M059J (cell line): Measurements from ENCODE around the gene FN1. TPM values are rescaled to one million over a fixed set of nuclear protein-coding genes. Genes with fewer than 3 reads are reported as not detected.

Experiments used
- DNase-seq: peaks from one replicate; pipeline ENCODE4 v3.0.0-alpha.2; 2012; ENCODE audit warnings: low read depth
- total RNA-seq: library from RNA; depleted of rRNA; stranded (reverse); fragments of >200 nt; shearing (Covaris generic); gene quantifications from 2 replicates; pipeline ENCODE4 v1.2.3, GENCODE V29; 2014

The FN1 gene
- total RNA-seq, 1 experiment from 2014 or later: 990 TPM

DNA sequence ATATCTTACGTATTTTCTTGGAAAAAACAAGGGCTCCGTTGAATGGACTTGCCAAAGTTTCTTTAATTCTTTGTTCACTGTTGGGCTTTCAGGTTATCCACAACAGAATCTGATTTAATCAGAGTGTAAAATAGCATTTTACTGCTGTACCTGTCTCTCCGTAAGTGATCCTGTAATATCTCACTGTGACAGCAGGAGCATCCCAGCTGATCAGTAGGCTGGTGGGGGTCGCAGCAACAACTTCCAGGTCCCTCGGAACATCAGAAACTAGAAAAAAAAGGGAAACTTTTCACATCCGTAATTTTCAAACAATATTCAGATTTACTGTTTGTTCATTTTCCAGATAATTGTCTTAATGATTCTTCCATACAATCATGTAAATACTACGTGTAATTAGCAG lies 51.2 kb downstream of the FN1 start:
- no peak for DNase-seq

DNA sequence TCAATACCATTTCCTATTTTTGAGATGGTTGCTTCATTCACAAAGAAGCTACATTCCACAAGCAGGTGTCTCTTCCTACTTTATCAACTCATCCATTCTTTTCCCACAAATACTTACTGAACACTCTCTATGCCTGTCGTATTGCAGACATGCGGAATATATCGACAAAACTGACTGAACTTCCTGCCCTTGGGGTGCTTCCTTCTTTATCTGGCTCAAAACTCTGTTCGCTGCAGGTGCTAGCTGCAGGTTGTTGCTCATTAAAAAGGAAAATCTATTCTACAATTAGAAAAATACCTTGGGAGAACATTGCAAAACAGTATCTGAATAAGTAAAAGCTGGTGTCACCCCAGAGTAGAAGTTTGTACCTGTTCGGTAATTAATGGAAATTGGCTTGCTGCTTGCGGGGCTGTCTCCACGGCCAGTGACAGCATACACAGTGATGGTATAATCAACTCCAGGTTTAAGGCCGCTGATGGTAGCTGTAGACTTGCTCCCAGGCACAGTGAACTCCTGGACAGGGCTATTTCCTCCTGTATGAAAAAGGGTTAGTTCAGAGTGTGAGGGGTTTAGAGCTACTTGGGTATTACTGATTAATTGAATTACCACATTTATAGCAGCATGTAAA lies 52.1 kb downstream of the FN1 start:
- no peak for DNase-seq

DNA sequence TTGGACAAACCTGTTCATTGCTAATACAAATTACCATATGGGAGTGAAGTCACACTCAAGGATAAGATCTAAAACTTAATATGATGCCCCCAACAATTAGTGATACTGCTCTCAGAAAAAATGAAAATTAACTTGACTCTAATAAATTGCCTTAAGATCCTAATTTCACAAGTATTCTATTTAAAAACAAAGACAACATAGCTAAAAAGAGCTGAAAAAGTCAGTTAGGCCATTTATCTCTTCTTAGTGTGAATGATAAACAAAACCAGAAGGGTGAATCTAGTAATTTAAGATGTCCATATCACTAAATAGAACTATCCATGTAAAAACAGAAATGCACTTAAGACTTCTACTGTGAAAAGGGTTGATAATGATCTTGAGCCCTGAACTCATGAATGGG lies 53.4 kb downstream of the FN1 start:
- DNase-seq: no peak

DNA sequence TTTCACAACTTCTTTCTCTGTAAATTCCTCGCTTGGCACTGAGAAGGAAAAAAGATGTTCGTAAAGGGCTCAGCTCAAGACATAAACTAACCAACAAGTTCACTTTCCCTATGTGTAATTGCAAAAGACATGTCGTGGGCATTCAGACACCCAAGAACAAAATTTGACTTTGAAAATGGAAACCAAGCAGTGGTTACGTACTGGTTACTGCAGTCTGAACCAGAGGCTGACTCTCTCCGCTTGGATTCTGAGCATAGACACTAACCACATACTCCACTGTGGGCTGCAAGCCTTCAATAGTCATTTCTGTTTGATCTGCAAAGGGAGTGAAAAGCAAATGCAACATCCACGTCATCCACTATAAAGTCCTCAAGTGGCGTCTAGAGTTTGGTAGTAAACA lies 53.9 kb downstream of the FN1 start:
- no peak for DNase-seq

DNA sequence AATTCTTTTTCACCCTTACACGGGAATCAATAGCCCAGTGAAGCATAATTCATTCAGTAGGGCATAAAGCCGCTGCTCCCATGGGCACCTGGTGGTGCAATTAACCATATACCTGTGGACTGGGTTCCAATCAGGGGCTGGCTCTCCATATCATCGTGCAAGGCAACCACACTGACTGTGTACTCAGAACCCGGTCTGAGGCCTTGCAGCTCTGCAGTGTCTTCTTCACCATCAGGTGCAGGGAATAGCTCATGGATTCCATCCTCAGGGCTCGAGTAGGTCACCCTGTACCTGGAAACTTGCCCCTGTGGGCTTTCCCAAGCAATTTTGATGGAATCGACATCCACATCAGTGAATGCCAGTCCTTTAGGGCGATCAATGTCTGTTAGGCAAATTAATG lies 55.2 kb downstream of the FN1 start:
- DNase-seq: no peak

DNA sequence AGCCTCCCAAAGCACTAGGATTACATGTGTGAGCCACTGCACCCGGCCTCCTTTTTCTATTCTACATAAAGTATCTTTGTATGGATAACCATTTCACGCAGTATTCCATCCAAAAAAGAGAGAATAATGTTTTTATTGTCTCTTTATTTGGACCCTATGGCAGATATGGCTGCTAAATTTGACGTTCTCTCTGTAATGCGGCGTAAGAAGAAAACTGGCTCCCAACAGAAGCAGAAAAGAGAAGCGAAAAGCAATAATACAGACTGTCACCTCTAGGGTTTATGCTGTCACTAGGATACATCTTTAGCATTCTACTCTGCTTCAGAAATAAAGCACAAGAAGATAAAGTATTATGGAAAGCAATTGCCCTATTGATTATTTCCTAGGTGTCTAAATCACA lies 55.9 kb downstream of the FN1 start:
- no peak for DNase-seq

DNA sequence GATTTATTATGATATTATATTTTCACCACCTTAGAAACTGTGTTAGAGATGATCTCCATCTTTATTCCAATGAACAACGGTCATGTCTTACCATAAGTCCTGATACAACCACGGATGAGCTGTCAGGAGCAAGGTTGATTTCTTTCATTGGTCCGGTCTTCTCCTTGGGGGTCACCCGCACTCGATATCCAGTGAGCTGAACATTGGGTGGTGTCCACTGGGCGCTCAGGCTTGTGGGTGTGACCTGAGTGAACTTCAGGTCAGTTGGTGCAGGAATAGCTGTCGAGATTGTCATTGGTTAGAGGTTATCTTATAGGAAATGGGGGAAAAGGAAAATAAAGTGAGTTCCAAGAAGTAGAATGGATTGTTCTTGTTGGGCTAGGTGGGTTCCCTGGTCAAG lies 56.8 kb downstream of the FN1 start:
- DNase-seq: no peak

DNA sequence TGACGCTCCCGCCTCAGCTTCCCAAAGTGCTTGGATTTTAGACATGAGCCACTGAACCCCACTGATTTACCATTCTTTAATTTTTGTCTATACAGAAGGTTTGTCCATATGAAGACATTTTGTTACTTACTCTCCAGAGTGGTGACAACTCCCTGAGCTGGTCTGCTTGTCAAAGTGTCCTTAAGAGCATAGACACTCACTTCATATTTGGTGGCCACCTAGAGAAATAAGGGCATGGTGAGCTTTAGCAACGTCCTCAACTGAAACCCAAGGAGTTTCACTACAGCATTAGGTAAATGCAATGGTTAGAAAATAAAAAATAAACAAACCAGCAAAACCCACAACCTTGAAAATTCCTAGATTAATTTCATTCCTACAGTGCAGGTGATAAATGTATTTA lies 57.8 kb downstream of the FN1 start:
- DNase-seq: no peak

DNA sequence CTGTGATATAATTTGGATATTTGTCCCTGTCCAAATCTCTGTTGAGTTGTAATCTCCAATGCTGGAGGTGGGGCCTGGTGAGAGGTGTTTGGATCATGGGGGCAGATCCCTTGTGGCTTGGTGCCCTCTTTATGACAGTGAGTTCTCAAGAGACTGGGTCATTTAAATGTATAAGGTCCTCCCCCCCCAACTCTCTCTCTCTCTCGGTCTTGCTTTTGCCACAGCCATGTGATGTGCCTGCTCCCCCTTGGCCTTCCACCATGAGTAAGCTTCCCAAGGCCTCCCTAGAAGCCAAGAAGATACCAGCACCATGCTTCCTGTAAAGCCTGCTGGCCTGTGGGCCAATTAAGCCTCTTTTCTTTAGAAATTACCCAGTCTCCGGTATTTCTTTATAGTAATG lies 58.6 kb downstream of the FN1 start:
- no peak for DNase-seq

DNA sequence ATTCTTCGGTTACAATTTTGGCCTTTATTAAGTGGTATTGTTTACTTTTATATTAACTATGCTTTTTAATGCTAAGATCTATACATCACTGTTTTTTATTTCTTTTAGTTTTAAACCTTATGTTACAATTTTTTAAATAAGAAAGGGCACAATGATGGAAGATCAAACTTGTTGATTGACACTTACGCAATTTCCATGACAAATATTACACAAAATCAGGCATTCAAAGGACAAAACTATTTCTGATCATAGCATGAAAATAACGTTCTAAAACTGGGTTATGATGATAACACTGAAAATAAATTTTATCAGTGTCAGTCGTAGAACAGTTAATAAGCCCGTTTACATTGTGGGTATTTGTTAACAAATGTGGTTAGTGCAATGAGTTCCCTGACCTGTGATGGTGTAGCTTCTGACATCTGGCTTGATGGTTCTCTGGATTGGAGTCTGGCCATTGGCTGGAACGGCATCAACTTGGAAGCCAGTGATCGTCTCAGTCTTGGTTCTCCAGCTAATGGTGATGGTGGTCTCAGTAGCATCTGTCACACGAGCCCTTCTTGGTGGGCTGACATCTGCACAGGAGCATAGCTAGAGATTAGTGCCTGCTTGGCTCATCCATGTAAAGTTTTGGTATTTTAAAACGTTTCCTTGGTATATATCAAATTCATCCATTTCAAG lies 59.6 kb downstream of the FN1 start:
- no peak for DNase-seq

DNA sequence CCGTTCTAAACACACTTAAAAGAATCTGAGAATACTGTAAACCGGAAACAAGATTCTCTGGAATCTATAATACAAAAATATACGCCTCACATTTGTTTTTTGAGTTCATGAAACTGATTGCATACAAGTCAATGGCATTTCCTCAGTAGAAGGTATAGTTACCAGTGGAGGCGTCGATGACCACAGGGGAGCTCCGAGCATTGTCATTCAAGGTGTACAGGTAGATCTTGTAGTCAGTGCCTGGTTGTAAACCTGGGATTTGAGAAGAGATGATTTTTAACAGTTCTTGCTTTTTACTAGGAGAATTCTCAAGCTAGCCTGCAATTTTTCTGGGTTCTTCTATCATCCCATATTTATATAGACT lies 60.4 kb downstream of the FN1 start:
- DNase-seq: no peak

DNA sequence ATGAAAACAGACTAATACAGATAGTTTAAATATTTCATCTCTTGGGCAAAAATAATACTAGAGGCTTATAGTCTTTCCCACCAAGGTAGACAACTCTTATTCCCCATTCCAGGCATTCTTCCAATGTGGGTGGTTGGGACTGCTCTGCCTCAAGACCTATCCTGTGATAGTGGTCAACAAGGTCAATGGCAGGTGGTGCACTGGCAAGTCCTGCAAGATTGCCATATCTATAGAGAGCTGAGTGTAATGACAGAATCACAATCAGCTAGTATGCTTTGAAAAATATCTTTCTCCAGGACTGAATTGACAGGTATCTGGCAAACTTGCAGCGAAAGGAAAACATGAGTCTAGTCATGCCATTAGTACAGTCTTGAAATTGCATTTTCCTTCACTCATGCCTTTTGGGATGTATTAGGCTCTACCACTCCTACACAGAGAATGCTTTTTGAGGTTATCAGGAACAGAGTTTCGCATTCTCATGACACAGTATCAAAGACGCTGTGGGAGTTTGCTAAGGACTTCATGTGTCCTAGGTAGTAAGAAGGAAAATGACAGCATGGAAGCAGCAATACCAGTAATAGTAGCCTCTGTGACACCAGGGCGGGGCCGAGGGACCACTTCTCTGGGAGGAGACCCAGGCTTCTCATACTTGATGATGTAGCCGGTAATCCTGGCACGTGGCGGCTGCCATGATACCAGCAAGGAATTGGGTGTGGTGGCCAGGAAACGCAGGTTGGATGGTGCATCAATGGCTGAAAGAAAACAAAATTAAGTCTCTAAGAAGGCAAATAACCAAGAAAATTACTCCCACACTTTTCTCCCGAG lies 61.0 kb downstream of the FN1 start:
- no peak for DNase-seq

DNA sequence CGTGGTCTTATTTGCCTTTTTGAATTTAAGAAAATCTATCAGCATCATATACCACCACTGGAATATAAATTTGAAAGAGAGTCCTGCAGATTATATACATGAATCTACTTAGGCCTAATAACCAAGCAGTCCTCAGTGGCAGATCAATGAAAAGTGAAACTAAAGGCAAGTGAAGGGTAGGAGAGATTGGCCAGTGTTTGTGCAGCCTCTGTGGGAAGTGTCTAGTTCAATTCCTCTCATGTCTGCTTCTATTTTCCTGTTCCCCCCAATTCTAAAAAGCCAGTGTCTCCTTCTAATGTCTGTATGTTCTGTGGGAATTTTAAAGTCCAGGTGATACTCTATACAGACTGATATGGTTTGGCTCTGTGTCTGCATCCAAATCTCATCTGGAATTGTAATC lies 61.9 kb downstream of the FN1 start:
- DNase-seq: no peak

DNA sequence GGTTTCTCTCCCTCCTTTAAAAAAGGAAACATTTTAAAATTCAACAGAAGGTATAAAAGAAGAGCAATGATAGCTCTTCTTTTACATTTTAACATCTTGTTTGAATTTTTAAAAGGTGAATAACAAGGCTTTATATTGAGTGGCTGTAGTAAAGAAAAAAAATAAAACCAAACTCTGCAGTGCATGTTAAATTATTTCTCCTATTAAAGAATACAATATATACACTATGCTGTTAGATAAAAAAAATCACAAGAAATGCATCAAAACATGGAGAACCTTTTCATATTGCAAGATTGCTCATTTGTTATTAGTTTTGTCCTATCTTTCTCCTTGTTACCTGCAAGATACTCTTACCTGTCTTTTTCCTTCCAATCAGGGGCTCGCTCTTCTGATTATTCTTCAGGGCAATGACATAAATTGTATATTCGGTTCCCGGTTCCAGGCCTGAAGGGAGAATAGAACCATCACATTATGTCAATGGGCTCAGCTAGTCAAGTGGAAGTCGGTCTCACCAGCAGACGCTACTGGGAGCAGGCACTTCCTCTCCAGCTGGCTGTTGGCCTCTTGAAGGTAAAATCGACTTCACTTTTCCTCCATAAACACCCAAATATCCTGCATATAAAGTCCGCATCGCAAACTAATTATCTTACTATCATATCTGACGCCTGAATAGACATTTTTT lies 62.8 kb downstream of the FN1 start:
- DNase-seq: no peak

DNA sequence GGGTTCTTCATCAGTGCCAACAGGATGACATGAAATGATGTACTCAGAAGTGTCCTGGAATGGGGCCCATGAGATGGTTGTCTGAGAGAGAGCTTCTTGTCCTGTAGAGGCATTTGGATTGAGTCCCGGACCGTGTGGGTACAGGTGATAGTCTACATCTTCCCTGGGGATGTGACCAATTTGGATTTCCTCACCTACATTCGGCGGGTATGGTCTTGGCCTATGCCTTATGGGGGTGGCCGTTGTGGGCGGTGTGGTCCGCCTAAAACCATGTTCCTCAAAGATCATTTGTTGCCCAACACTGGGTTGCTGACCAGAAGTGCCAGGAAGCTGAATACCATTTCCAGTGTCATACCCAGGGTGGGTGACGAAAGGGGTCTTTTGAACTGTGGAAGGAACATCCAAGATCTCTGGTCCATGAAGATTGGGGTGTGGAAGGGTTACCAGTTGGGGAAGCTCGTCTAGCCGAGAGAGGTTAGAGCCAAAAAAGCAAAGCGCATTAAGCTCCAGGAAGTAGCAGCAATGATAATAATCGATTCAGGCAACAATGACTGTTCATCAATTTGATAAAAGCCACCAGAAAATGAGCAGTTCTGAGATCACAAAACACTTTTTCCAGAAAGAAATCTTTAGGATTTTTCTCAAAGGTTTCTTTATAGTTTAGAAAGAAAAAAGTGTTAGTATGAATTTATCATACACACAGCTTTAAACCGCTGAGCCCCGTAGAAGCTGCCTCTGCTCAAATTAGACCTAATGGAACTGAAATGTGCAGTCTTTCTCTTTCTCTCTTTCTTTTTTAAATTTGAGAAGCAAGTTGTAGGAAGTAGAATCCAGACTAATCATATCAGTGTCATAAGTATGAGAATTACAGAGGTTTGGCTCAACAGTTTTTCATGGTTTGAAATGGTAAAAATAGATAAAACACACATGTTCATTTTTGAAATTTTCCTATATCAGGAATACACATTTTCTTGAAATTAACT lies 63.7 kb downstream of the FN1 start:
- no peak for DNase-seq

DNA sequence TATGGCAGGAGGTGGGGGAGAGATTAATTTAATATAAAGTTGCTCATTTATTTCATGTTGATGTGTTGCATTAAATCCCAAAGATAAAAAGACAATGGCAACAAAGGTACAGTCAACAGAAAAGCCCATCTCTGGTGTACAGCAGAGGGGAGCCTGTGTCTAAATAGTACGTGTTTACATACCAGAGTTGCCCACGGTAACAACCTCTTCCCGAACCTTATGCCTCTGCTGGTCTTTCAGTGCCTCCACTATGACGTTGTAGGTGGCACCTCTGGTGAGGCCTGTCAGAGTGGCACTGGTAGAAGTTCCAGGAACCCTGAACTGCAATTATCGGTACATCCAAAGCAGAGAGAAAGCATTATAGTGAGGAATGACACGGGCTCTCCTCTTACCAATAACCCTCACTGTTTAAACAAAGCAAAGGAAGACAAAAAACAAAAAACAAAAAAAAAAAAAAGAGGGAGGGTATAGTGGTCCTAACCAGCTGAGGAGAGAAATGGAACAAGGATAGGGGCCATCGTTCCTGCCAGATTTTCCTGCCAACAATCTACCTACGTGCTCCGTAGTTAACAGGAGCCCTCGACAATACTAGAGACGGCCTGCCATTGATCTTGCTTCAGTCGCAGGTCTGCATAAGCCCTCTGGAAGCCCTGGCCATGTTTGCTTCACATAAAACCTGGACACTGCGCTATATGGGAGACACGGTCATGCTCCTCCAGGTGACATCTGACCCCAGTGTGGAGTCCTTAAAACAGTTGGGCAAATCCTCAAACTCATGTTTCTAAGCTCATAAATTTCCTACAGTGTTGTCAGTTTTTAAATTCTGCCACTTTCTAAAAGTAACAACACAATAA lies 65.5 kb downstream of the FN1 start:
- DNase-seq: peak; percentile 15

DNA sequence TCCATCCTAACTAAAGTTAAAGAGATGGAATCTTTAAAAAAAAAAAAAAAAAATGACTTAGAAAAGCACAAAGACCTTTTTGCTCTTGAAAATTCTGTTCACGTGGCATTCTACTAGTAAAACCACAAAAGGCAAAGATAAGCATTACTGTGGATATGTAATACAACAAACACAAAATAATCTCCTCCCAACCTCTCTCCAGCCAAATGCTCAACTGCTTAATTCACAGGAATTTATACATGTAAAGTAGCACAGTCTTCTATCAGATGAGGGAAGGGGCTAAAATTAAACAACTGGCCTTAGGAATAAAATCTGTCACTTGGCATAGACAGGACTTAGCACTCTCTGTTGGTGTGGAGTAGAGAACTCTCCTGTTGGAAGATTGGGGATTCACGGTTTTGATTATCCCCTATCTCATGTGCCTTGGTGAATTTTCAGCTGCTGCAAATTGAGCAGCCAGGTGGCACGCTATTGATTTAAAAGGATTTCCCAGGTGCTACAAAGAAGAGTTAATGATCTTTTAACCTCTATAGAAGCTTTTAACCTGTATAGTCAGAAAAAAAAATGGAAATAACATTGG lies 66.6 kb downstream of the FN1 start:
- DNase-seq: no peak

DNA sequence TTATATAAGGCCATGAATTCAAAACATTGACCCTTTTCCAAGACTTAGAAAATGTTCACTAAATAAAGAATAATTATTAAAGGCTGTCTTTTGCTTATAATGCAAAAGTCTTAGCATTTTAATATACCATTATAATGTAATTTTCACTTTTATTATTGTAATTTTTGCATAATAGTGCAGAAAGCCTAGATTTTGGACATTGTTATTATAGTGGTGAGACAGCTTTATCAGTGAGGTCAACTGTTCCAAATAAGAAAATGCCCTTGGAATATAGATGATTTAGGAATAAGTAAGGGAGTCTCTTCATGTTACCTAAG lies 67.4 kb downstream of the FN1 start:
- no peak for DNase-seq

DNA sequence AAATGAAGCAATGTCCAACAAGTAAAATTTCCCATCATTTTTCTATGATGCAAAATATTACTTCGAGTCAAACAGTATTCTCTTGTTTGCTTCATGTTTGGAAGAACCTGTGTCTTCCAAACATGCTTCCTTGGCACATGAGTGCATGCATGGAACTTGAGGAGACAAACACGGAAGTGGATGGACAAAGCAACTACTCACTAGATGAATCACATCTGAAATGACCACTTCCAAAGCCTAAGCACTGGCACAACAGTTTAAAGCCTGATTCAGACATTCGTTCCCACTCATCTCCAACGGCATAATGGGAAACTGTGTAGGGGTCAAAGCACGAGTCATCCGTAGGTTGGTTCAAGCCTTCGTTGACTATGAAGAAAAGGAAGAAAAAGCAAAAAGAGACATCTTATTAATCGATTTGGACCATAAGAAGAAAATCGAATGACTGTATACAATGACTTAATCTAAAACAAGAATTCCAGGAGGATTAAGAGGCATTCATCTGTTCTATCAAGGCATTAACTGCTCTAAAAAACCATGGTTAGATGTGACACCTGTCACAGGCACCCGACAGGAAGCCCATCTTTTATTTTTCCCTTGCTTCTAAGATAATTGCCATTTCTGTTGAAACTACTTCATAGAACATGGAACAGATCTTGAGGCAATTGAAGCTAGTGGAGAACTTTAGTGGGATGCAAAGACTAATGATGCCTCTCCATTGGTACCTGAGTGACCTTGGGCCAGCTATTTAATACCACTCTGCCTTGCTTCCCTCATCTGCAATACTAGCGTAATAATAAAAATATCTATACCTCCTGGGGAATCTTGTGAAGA lies 68.0 kb downstream of the FN1 start:
- peak; percentile 65 for DNase-seq
